Adrenal gland (tissue), 12 donors: ENCODE data around the gene CEP164. TPM values are rescaled to one million over a fixed set of nuclear protein-coding genes. Genes with fewer than 3 reads are reported as not detected.

Experiments
- DNase-seq, 7 donors: peaks; one replicate each; pipeline ENCODE4 v3.0.0-alpha.2; 2019 to 2020
- H3K27ac ChIP-seq, 5 donors: fragments of 200-600 bp; sonication (generic) in 4 of 5; 1 replicate in 3 of 5; 2 replicates in 2 of 5; pipeline versions ENCODE4 v1.5.1 to v1.8.0; 2016 to 2020; ENCODE audit warnings: mild to moderate bottlenecking in 1 of 5
- H3K27me3 ChIP-seq: fragments of 200-600 bp; 2 replicates; pipeline ENCODE4 v1.8.0; 2021
- H3K36me3 ChIP-seq, 2 donors: fragments of 200-600 bp; replicated peaks in 1 of 2; 1 replicate in 1 of 2; 2 replicates in 1 of 2; pipeline versions ENCODE4 v1.5.1 to v1.8.0; 2018 to 2022
- H3K4me1 ChIP-seq, 2 donors: fragments of 200-600 bp; replicated peaks in 1 of 2; 1 replicate in 1 of 2; 2 replicates in 1 of 2; pipeline versions ENCODE4 v1.5.1 to v1.8.0; 2018 to 2021
- H3K4me3 ChIP-seq, 4 donors: fragments of 200-600 bp; sonication (generic) in 3 of 4; one replicate each; pipeline ENCODE4 v1.5.1; 2016 to 2018
- H3K9me3 ChIP-seq, 3 donors: fragments of 200-600 bp; sonication (generic) in 1 of 3; replicated peaks in 1 of 3; 1 replicate in 2 of 3; 2 replicates in 1 of 3; pipeline versions ENCODE4 v1.5.1 to v1.8.0; 2016 to 2021
- CTCF ChIP-seq, 6 experiments: fragments of 450-650 bp in 4 of 6; fragments of 200-600 bp in 2 of 6; sonication (generic) in 1 of 6; IDR thresholded peaks; 1 replicate in 5 of 6; 2 replicates in 1 of 6; pipeline versions ENCODE4 v1.5.1 to v1.8.0; 2016 to 2021; ENCODE audit warnings: antibody characterized with exemption in 6 of 6, mild to moderate bottlenecking in 2 of 6, moderate library complexity in 1 of 6
- POLR2A ChIP-seq, 2 donors: fragments of 450-650 bp; IDR thresholded peaks; one replicate each; pipeline ENCODE4 v1.6.1; 2017; ENCODE audit warnings: antibody characterized with exemption in 2 of 2, mild to moderate bottlenecking in 2 of 2, moderate library complexity in 1 of 2
- WGBS, 4 donors: extraction: QIAGEN DNeasy Blood & Tissue Kit in 2 of 4; methylation state at CpG; one replicate each; pipeline versions ENCODE4 v1.1.5 to v1.1.7; 2013 to 2017; 5-methylcytosine and 5-hydroxymethylcytosine counted together
- intact Hi-C, 2 donors: fragments of 100-400 bp; cut with DNase I; formaldehyde crosslinking; loops; one replicate each; pipeline versions ENCODE4 v1.14.1 to v1.15.0; 2022 to 2023
- polyA plus RNA-seq, 3 donors: library from polyadenylated mRNA; stranded (reverse); fragments of 200-250 nt in 2 of 3; fragments of 350-450 nt in 1 of 3; fragmentation: Illumina TruSeq in 1 of 3; extraction: RNeasy Lipid Tissue Mini Kit (QIAGEN cat#74804) in 1 of 3; gene quantifications; one replicate each; pipeline ENCODE4 v1.2.3, GENCODE V29; 2013 to 2014
- total RNA-seq, 9 donors: library from RNA; depleted of rRNA in 4 of 9; stranded (reverse); fragments of >200 nt in 4 of 9; fragments of 120-200 nt in 1 of 9; fragmentation: NEBNext Ultra II Directional in 1 of 9; extraction: Animal tissue kit (Norgen Biotek cat#: 25700) in 1 of 9; gene quantifications; one replicate each; pipeline versions ENCODE4 v1.1.0 to v1.2.4, GENCODE V29; 2013 to 2023
- donor health status: healthy with polysubstance abuse.
- donor health status: Bipolar disorder and iron deficiency.
- donor health status: DM: yes; HTN: yes; CAD: no.
- donor health status: DM: no; HTN: no; CAD: no.
- donor health status: DM: no; HTN: no; CAD: no.
- donor health status: DM: yes; HTN: yes; CAD: no.

The CEP164 gene
- total and polyA plus RNA-seq, 12 donors: 10.6 to 82.9 (median 24.1) TPM

- peak in 1 of 7 donors; percentile 17 for DNase-seq
Measured at GRCh38 chr11:117459979-117460300, 132.3 kb downstream of the CEP164 start.

GRCh38 chr11:117461396-117462182 lies 133.9 kb downstream of the CEP164 start:
- no peak overlapping the region for H3K27ac ChIP-seq
- no peaks in the 10 kb centered on the region for H3K9me3 ChIP-seq
- H3K4me1 ChIP-seq: no peaks in the 10 kb centered on the region
- H3K36me3 ChIP-seq: no peaks in the 10 kb centered on the region
- no peaks in the 10 kb centered on the region for H3K27me3 ChIP-seq
- 87 to 93% (median 90%) methylated on average over 11 to 16 of the region's 16 CpGs for WGBS, 4 donors
- DNase-seq: no peak
- intact Hi-C loops: no loop called here
- no peak overlapping the region for H3K4me3 ChIP-seq
- TF ChIP-seq CTCF (IDR thresholded peaks at IDR 0.05): no peak
- TF ChIP-seq POLR2A (IDR thresholded peaks at IDR 0.05): no peak

More at GRCh38 chr11:117459979-117460300, 132.3 kb downstream of the CEP164 start:
- intact Hi-C loops: no loop called here
- no peaks in the 10 kb centered on the region for H3K9me3 ChIP-seq
- H3K27ac ChIP-seq: no peak overlapping the region
- H3K36me3 ChIP-seq: no peaks in the 10 kb centered on the region
- no peaks in the 10 kb centered on the region for H3K4me1 ChIP-seq
- WGBS, 4 donors: 74 to 83% (median 80%) methylated on average over 5 of the region's 5 CpGs
- H3K27me3 ChIP-seq: no peaks in the 10 kb centered on the region
- TF ChIP-seq POLR2A (IDR thresholded peaks at IDR 0.05): no peak
- TF ChIP-seq CTCF (IDR thresholded peaks at IDR 0.05): no peak
- H3K4me3 ChIP-seq: no peak overlapping the region

- H3K36me3 ChIP-seq: no peaks in the 10 kb centered on the region
- no peaks in the 10 kb centered on the region for H3K27me3 ChIP-seq
- H3K27ac ChIP-seq: no peak overlapping the region
- WGBS, 4 donors: 84 to 85% (median 85%) methylated on average over 15 to 18 of the region's 18 CpGs
- H3K9me3 ChIP-seq: no peaks in the 10 kb centered on the region
- no peak for DNase-seq
- TF ChIP-seq POLR2A (IDR thresholded peaks at IDR 0.05) (no peak), CTCF (IDR thresholded peaks at IDR 0.05) (no peak)
- H3K4me1 ChIP-seq: no peaks in the 10 kb centered on the region
- no peak overlapping the region for H3K4me3 ChIP-seq
- intact Hi-C loops: no loop called here
Measured at GRCh38 chr11:117462183-117462863, 134.7 kb downstream of the CEP164 start.

- TF ChIP-seq POLR2A (IDR thresholded peaks at IDR 0.05): no peak
- TF ChIP-seq CTCF (IDR thresholded peaks at IDR 0.05): no peak
- WGBS, 4 donors: 69 to 81% (median 76%) methylated on average over 8 of the region's 8 CpGs
- Histone ChIP-seq H3K27ac (no peak overlapping the region), H3K9me3 (no peaks in the 10 kb centered on the region), H3K4me3 (no peak overlapping the region), H3K4me1 (no peaks in the 10 kb centered on the region), H3K27me3 (no peaks in the 10 kb centered on the region), H3K36me3 (no peaks in the 10 kb centered on the region)
- intact Hi-C loops: no loop called here
- no peak for DNase-seq
Measured at GRCh38 chr11:117462864-117463247, 135.2 kb downstream of the CEP164 start.

Other genes with a start within 250 kb of the CEP164 start
- 100 to 1,000 TPM in 1 of 9 donors, 10 to 100 TPM in 8; 14.6 to 176 (median 31.2) TPM for gene SIK3, start 229.4 kb upstream of the CEP164 start, total RNA-seq
- 10 to 100 TPM; 11.7 to 21.6 (median 11.9) TPM for gene SIK3, start 229.4 kb upstream of the CEP164 start, polyA plus RNA-seq
- 100 to 1,000 TPM in 5 of 9 donors, 10 to 100 TPM in 4; 81.0 to 144 (median 104) TPM for gene PAFAH1B2, start 183.6 kb upstream of the CEP164 start, total RNA-seq
- gene PAFAH1B2, start 183.6 kb upstream of the CEP164 start, polyA plus RNA-seq: 10 to 100 TPM; 19.6 to 85.8 (median 29.5) TPM
- 10 to 100 TPM; 23.4 to 87.1 (median 42.9) TPM for gene SIDT2, start 149.1 kb upstream of the CEP164 start, total RNA-seq
- 10 to 100 TPM; 27.7 to 75.1 (median 48.8) TPM for gene SIDT2, start 149.1 kb upstream of the CEP164 start, polyA plus RNA-seq
- 1,000 to 10,000 TPM in 1 of 9 donors, 100 to 1,000 TPM in 7, 10 to 100 TPM in 1; 37.1 to 1,290 (median 708) TPM for gene TAGLN, start 128.5 kb upstream of the CEP164 start, total RNA-seq
- gene TAGLN, start 128.5 kb upstream of the CEP164 start, polyA plus RNA-seq: 1,000 to 10,000 TPM in 1 of 3 donors, 100 to 1,000 TPM in 2; 489 to 1,184 (median 817) TPM
- gene PCSK7, start 95.8 kb upstream of the CEP164 start, total RNA-seq: 10 to 100 TPM; 22.6 to 54.4 (median 41.4) TPM
- 10 to 100 TPM; 23.4 to 53.0 (median 45.4) TPM for gene PCSK7, start 95.8 kb upstream of the CEP164 start, polyA plus RNA-seq
- gene RNF214, start 95.2 kb upstream of the CEP164 start, total RNA-seq: 10 to 100 TPM; 11.3 to 33.8 (median 21.3) TPM
- 10 to 100 TPM; 12.7 to 21.6 (median 19.7) TPM for gene RNF214, start 95.2 kb upstream of the CEP164 start, polyA plus RNA-seq
- 10 to 100 TPM in 3 of 9 donors, 1 to 10 TPM in 6; 4.0 to 11.2 (median 6.6) TPM for gene BACE1-AS, start 36.5 kb upstream of the CEP164 start, total RNA-seq
- gene BACE1-AS, start 36.5 kb upstream of the CEP164 start, polyA plus RNA-seq: 10 to 100 TPM in 2 of 3 donors, 1 to 10 TPM in 1; 7.3 to 35.1 (median 19.8) TPM
- gene BACE1, start 11.6 kb upstream of the CEP164 start, total RNA-seq: 10 to 100 TPM; 18.6 to 69.1 (median 43.1) TPM
- 10 to 100 TPM in 2 of 3 donors, 1 to 10 TPM in 1; 9.5 to 46.9 (median 11.8) TPM for gene BACE1, start 11.6 kb upstream of the CEP164 start, polyA plus RNA-seq